ENCODE data around the gene AP1G2. TPM values are rescaled to one million over a fixed set of nuclear protein-coding genes. Genes with fewer than 3 reads are reported as not detected.
"Not testable (repeated sequence)": the region's sequence is repeated elsewhere in the genome, so short reads cannot be mapped to it uniquely, and the experiment has no call there.

The AP1G2 gene, protein sequence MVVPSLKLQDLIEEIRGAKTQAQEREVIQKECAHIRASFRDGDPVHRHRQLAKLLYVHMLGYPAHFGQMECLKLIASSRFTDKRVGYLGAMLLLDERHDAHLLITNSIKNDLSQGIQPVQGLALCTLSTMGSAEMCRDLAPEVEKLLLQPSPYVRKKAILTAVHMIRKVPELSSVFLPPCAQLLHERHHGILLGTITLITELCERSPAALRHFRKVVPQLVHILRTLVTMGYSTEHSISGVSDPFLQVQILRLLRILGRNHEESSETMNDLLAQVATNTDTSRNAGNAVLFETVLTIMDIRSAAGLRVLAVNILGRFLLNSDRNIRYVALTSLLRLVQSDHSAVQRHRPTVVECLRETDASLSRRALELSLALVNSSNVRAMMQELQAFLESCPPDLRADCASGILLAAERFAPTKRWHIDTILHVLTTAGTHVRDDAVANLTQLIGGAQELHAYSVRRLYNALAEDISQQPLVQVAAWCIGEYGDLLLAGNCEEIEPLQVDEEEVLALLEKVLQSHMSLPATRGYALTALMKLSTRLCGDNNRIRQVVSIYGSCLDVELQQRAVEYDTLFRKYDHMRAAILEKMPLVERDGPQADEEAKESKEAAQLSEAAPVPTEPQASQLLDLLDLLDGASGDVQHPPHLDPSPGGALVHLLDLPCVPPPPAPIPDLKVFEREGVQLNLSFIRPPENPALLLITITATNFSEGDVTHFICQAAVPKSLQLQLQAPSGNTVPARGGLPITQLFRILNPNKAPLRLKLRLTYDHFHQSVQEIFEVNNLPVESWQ
- 16.5 and 29.8 TPM in 2 replicates for polyA plus RNA-seq (2014; cell fraction: cytosol; rRNA removed)
- polyA plus RNA-seq (2014; cell fraction: nucleus; rRNA removed): 352 and 499 TPM in 2 replicates

DNA sequence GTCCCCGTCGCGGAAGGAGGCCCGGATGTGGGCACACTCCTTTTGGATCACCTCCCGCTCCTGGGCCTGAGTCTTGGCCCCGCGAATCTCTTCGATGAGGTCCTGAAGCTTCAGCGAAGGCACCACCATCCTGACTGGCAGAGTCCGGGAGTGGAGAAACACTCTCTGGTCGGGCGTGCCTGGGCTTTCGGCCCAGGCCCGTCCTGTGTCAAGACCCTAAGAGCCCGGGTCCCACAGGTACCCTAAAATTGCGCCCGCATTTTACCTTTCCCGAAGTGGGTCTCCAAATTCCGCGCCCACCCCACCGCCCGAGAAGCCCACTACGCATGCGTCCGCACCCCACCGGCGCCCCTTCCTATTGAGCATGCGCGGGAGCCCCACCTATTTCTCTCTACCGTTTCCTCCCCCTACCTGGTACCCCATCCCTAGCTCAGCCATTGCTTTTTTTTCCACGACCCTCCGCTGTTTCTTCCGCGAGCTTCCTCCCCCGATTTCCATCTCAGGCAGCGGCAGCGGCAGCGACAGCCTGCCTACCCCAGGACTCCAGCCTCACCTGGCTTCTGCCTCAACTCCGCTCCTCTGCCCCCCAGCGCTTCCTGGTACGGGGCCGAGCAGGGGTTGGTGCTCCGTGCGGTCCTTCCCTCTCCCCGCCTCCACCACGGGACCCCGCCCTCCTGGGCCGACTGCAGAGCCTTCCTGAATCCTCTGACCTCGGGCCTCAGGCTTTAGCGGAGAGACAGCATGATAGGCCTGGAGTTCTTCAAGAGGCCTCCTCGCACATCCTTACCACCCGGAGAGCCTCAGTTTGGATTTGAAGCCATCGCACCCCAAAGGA is at the start of gene AP1G2:
AP1G2 (minus strand) TSS at position 606 of the 835 bp plus-strand sequence; CDS start at position 129, 477 bp downstream.
- peak; percentile 93 for DNase-seq (ENCODE audit: low spot score)

DNA sequence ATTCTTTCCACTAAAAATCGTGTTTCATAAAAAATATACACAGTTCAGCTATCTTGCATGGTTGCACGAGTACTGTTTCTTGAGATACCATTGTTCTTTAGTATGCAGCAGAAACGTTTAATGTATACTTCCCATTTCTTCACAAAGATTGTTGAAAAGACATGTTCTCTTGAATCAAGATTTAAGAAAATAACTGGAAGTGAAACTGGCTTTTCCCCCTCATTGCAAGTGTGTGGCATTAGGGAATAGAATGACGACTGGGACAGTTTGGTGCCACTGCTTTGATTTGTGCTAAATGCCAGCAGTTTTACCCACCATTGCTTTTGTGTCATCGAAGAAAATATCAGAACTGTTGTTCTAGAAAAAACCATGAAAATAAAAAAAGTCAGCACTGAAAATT is 48.3 kb upstream of the AP1G2 start:
- no peak for DNase-seq (ENCODE audit: low spot score)

DNA sequence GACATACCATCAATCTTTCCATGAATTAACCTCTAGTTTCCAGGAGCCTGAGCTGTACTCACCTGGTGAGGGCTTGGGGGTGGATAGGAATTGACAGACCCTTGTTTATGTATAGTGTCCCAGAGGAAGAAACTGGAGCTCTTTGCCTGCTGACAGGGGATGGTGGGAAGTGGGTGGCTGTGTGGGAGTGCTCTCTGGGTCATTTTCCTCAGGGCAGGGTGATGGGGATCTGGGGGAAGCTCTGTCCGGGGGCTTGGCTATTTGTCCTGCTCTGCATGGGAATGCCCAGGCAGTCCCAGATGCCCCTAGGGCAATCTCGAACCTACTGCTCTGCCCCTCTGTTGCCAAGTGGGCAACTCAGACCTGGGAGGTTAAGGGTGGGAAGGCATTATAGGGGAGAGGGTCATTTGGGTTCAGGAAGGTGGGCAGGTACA is 46.8 kb upstream of the AP1G2 start:
- no peak for DNase-seq (ENCODE audit: low spot score)

DNA sequence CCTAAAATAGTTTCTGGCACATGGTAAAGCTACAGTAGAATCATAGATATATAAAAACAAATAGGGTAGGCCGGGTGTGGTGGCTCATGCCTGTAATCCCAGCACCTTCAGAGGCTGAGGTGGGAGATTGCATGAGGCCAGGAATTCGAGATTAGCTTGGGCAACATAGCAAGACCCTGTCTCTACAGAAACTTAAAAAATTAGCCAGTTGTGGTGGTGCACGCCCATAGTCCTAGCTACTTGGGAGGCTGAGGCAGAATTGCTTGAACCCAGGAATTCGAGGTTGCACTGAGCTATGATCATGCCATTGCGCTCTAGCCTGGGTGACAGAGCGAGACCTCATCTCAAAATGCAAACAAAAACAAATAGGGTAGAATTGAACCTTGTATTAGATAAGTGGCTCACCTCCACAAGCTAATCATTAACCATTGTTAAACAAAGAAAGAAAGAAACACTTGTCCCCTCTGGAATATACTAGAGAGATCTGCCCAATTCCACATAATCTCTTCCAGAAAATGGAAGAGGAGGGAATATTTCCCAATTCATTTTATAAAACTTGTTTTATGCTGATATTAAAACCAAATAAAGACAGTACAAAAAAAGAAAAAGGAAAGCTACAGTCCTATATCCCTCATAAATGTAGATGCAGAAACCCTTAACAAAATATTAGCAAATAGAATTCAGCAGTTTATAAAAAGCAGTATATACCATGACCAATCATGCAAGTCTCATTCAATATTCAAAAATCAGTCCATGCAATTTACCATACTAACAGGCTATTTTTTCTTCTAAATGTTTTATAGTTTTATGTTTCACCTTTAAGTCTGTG is 45.9 kb upstream of the AP1G2 start:
- no peak for DNase-seq (ENCODE audit: low spot score)

DNA sequence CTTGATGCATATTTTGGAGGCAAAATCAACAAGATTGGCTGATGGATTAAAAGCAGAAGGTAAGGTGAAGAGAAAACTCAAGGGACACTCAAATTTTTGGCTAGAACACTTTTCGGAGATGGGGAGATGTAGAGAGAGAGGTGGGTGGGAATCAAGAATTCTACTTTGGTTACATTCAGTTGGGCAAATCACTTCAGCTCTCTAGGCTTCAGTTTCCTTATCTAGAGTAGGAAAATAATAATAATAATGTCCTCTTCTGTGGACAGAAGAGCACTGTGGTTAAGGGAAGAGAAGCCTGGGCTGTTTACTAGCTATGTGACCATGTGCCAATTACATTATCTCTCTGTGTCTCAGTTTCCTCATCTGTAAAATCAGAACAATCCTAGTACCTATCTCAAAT is 45.2 kb upstream of the AP1G2 start:
- DNase-seq (ENCODE audit: low spot score): no peak

DNA sequence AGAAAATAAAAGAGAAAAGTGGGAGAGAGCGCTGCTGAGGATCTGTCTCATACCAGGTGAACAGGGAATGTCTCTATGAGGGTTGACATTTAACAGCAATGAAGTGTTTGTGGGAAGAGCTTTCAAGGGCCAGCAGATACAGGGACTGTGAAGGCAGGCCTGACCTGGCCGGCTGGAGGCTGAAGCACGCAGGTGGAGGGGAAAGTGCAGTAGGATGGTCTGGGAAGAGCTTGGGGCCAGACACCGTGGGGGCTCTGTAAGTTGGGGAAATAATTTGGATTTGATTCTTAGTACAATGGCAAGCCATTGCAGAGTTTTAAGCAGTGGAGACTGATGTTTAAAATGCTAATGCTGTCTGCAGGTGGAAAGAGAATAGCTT is 44.8 kb upstream of the AP1G2 start:
- no peak for DNase-seq (ENCODE audit: low spot score)

DNA sequence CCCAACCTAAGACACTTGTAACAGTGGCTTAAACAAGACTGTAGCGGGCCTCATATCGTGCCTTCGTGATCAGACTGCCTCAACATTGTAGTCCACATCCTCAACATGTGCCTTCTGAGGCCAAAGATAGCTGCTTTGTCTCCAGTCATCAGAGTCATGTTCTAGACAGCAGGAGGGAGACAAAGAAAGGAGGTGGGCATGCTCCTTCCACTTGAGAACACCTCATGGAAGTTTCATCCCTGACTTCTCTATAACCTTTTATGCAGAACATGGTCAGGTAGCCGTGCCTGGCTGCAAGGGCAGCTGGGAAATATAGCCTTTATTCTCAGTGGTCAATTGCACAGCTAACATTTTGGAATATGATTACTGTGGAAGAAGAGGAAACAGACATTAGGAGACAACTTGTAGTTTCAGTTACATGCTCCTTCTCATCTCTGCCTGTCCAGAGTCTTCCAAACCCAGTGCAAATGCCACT is 43.3 kb upstream of the AP1G2 start:
- DNase-seq (ENCODE audit: low spot score): no peak

DNA sequence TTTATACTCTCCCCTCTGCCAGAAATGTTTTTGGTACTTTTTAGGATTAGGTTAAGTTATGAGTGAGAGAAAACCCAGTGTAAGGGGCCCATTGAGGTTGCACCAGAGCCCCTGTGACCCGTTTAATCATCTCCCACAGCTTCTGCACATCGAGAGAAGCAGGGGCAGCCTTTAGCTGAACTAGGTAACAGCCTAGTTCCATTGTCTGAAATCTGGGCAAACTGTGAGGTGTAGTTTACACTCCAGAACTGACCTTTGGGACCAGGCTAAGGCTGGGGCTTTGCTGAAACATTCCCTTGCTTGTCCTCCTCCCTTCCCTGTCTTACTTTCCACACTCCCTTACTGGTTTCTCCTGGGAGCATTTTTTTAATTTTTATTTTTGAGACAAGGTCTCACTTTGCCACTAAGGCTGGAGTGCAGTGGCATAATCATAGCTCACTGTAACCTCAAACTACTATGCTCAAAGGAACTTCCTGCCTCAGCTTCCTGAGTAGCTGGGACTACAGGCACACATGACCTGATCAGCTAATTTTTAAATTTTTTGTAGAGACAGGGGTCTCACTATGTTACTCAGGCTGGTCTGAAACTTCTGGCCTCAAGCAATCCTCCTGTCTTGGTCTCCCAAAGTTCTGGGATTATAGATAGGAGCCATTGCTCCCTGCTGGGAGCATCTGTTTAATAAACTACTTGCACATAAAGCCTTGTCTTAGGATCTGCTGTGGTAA is 42.7 kb upstream of the AP1G2 start:
- no peak for DNase-seq (ENCODE audit: low spot score)

DNA sequence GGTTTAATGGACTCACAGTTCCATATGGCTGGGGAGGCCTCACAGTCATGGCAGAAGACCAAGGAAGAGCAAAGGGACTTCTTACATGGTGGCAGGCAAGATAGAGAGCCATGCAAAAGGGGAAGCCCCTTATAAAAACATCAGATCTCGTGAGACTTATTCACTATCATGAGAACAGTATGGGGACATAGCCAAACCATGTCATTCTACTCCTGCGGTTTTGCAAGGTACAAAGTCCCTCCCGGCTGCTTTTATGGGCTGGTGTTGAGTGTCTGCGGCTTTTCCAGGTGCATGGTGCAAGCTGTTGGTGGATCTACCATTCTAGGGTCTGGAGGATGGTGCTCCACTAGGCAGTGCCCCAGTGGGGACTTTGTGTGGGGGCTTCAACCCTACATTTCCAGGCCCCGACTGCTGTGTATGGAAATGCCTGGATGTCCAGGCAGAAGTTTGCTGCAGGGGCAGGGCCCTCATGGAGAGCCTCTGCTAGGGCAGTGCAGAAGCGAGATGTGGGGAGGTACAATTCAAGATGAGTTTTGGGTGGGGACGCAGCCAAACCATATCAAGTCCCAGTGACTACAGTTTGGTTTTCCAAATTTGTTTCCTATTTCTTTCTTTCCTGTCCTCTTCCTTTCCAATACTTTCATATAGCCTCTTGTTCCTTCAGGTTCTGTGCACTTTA is 42.0 kb upstream of the AP1G2 start:
- DNase-seq (ENCODE audit: low spot score): not testable (repeated sequence)

DNA sequence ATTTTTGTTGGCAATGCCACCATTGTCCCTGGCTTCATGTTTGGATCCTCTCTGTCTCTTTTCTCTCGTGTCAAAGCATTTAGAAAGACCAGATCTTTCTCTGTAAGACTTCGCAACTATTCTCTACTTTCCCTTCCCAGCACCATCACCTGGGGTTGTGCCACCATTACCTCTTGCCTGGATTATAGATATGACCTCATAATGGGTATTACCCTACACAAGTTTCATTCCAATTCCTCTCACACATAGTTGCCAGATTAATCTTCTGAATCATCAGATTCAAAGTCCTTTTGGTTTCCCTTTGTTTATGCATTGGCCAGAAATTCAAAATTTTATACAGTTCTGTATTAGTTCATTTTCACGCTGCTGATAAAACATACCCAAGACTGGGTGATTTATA is 41.4 kb upstream of the AP1G2 start:
- no peak for DNase-seq (ENCODE audit: low spot score)

DNA sequence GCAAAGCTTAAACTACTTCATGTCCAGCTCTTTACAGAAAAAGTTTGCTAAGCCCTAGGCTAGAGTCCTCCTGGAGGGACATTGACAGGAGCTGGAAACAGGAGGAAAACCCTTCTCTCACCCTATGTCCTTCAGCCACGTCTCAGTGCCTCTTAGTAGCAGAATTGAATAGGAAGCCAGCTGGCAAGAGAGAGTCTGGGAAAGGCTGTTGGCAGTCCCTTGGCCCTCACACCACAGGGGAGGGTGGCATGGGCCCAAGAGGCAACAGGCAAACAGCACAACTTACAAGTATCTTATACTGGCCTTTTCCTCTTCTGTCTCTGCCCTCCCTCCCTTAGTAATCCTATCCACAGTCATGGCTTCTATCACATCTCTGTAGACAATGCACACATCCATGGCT is 40.9 kb upstream of the AP1G2 start:
- DNase-seq (ENCODE audit: low spot score): no peak

DNA sequence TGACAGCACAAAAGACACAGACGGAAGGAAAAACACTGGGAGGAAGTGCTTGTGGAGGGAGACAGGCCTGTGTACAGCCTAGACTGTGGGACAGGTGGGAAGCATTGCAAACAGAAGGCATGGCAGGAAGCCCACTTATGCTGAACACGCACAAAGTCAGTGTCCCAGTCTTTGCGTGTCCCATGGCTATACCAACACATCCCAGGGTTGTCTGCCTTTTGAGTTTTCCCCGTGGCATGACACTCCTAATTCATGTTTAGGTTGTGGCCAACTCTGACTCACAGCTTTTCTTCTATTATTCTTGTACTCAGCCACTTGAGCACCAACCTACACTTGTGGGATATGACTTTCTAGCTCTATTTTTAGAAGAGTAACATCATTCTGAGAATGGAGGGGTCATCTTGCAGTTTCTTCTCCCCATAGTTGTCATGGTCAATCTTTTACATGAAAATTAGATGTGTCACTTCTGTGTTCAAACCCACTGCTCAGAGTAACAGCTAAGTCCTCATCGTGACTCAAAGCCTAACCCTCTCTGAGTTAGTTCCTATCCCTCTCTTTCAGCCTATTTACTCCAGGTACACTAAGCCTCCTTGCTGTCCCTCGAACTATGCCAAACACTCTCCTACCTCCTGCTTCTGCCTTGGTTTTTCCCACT is 38.5 kb upstream of the AP1G2 start:
- no peak for DNase-seq (ENCODE audit: low spot score)

DNA sequence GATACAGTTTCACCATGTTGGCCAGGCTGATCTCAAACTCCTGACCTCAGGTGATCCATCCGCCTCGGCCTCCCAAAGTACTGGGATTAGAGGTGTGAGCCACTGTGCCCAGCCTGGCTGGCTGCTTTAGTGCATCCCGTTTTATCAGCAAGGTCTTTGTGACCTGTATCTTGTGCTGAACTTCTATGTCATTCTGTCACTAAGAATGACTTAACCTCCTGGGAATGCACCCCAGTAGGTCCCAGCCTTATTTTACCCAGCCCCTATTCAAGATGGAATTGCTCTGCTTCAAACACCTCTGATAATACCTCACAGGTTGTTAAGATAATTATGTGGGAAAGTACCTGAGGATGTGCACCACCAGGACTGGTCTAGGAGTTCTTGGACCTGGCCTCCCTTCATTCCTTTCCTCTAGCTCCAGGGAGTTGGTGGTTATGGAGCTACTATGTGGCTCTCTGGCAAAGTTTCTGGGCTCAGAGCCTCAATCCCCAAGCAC is 37.1 kb upstream of the AP1G2 start:
- DNase-seq (ENCODE audit: low spot score): no peak

DNA sequence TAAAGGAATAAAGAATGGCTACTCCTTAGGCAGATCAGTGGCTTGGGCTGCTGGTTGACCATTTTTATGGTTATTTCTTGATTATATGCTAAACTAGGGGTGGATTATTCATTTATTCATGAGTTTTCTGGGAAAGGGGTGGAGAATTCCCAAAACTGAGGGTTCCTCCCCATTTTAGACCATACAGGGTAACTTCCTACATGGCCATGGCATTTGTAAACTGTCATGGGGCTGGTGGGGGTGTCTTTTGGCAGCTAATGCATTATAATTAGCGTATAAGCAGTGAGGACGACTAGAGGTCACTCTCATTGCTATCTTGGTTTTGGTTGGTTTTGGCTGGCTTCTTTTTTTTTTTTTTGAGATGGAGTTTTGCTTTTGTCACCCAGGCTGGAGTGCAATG is 36.6 kb upstream of the AP1G2 start:
- DNase-seq (ENCODE audit: low spot score): no peak

DNA sequence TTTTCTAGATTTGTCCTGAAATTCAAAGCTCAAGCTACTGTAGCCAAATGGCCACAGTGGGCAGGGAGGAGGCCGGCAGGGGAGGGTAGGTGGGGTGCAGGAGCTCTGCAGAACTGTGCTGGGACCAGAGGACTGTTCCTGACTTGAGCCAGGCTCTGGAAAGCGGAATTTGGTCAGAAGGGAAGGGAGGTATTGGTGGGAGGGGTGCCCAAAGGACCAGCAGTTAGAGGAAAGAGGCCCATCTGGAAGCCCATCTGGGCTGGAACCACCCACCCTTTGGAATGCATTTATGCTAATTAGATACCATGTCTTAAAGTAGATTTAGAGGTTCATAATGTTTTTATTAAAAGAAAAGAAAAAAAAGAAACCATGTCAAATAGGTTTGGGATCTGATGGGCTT is 35.5 kb upstream of the AP1G2 start:
- no peak for DNase-seq (ENCODE audit: low spot score)

DNA sequence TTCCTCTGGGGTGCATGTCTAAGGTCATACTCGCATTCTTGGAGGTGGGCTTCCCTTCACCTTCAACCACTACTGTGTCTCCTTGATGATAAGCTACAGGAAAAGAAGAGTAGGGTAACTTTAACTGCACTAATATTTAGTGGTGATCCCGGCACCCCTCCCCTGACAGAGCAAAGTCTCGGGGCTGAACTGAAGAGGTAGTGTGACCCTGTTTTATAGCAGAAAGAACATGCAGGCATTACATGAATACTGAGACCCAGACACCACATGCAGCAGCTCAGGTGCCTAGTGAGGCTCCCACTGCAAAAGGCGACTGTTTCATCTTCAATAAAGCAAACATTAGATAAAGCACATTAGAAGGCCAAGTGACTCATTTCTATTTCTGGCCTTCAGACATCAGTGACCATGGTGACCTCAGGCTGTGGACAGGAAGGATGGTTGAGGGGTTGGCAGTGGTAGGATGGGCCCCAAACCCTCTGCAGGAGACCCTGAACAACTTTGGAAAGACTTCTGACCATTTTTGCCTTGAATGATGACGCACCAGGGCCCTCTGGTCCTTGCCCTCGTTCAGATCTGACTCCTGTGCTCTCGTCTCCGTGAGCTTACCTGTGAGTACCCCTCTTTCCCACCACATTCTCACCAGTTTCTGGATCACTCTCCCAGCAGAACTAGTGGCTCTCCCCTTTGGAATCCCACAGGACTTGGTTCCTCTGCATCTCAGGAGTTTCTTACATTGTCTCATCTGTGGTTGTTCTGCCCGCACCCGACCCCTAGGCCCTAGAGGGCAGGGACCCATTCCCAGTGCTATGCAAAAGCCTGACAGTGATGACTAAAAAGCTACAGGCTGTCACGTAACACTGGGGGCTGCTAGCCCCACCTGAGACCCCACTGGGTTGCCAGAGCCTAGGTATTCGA is 34.8 kb upstream of the AP1G2 start:
- no peak for DNase-seq (ENCODE audit: low spot score)

DNA sequence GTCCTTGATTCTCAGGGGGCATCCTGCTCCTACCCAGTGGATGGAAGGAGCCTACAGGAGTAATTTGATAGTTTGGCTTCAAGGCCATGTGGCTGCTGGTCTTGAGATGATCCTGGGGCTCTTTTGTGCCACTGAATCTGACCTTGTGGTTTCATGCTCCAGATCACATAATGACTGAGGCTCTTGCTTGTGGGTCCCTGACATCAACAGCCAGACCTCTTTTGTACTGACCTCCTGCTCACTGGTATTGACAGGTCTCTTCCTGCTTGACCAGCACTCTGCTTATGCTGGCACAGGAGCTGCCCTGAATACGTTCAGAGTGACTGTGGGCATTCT is 34.2 kb upstream of the AP1G2 start:
- no peak for DNase-seq (ENCODE audit: low spot score)

DNA sequence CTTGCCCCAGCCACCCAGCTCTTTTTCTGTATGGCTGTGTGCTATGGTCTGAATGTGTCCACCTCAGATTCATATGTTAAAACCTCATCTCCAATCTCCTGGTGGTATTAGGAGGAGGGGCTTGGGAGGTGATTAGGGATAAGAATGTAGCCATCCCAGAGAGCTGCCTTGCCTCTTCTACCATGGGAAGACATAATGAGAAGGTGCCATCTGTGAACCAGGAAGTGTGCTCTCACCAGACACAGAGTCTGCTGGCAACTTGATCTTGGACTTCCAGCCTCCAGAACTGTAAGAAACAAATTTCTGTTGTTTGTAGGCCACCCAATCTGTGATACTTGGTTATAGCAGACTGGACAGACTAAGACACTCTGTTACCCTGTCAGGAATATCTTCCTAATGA is 33.8 kb upstream of the AP1G2 start:
- no peak for DNase-seq (ENCODE audit: low spot score)
